Adrenal gland (tissue), 12 donors: ENCODE measurements around the gene FJX1. TPM values are rescaled to one million over a fixed set of nuclear protein-coding genes. Genes with fewer than 3 reads are reported as not detected.

ENCODE experiments used
- DNase-seq, 7 donors: peaks; one replicate each; pipeline ENCODE4 v3.0.0-alpha.2; 2019 to 2020
- H3K27ac ChIP-seq, 5 donors: fragments of 200-600 bp; sonication (generic) in 4 of 5; 1 replicate in 3 of 5; 2 replicates in 2 of 5; pipeline versions ENCODE4 v1.5.1 to v1.8.0; 2016 to 2020; ENCODE audit warnings: mild to moderate bottlenecking in 1 of 5
- H3K27me3 ChIP-seq: fragments of 200-600 bp; 2 replicates; pipeline ENCODE4 v1.8.0; 2021
- H3K36me3 ChIP-seq, 2 donors: fragments of 200-600 bp; replicated peaks in 1 of 2; 1 replicate in 1 of 2; 2 replicates in 1 of 2; pipeline versions ENCODE4 v1.5.1 to v1.8.0; 2018 to 2022
- H3K4me1 ChIP-seq, 2 donors: fragments of 200-600 bp; replicated peaks in 1 of 2; 1 replicate in 1 of 2; 2 replicates in 1 of 2; pipeline versions ENCODE4 v1.5.1 to v1.8.0; 2018 to 2021
- H3K4me3 ChIP-seq, 4 donors: fragments of 200-600 bp; sonication (generic) in 3 of 4; one replicate each; pipeline ENCODE4 v1.5.1; 2016 to 2018
- H3K9me3 ChIP-seq, 3 donors: fragments of 200-600 bp; sonication (generic) in 1 of 3; replicated peaks in 1 of 3; 1 replicate in 2 of 3; 2 replicates in 1 of 3; pipeline versions ENCODE4 v1.5.1 to v1.8.0; 2016 to 2021
- CTCF ChIP-seq, 6 experiments: fragments of 450-650 bp in 4 of 6; fragments of 200-600 bp in 2 of 6; sonication (generic) in 1 of 6; IDR thresholded peaks; 1 replicate in 5 of 6; 2 replicates in 1 of 6; pipeline versions ENCODE4 v1.5.1 to v1.8.0; 2016 to 2021; ENCODE audit warnings: antibody characterized with exemption in 6 of 6, mild to moderate bottlenecking in 2 of 6, moderate library complexity in 1 of 6
- POLR2A ChIP-seq, 2 donors: fragments of 450-650 bp; IDR thresholded peaks; one replicate each; pipeline ENCODE4 v1.6.1; 2017; ENCODE audit warnings: antibody characterized with exemption in 2 of 2, mild to moderate bottlenecking in 2 of 2, moderate library complexity in 1 of 2
- WGBS, 4 donors: extraction: QIAGEN DNeasy Blood & Tissue Kit in 2 of 4; methylation state at CpG; one replicate each; pipeline versions ENCODE4 v1.1.5 to v1.1.7; 2013 to 2017; 5-methylcytosine and 5-hydroxymethylcytosine counted together
- intact Hi-C, 2 donors: fragments of 100-400 bp; cut with DNase I; formaldehyde crosslinking; loops; one replicate each; pipeline versions ENCODE4 v1.14.1 to v1.15.0; 2022 to 2023
- polyA plus RNA-seq, 3 donors: library from polyadenylated mRNA; stranded (reverse); fragments of 200-250 nt in 2 of 3; fragments of 350-450 nt in 1 of 3; fragmentation: Illumina TruSeq in 1 of 3; extraction: RNeasy Lipid Tissue Mini Kit (QIAGEN cat#74804) in 1 of 3; gene quantifications; one replicate each; pipeline ENCODE4 v1.2.3, GENCODE V29; 2013 to 2014
- total RNA-seq, 9 donors: library from RNA; depleted of rRNA in 4 of 9; stranded (reverse); fragments of >200 nt in 4 of 9; fragments of 120-200 nt in 1 of 9; fragmentation: NEBNext Ultra II Directional in 1 of 9; extraction: Animal tissue kit (Norgen Biotek cat#: 25700) in 1 of 9; gene quantifications; one replicate each; pipeline versions ENCODE4 v1.1.0 to v1.2.4, GENCODE V29; 2013 to 2023
- donor health status: healthy with polysubstance abuse.
- donor health status: Bipolar disorder and iron deficiency.
- donor health status: DM: yes; HTN: yes; CAD: no.
- donor health status: DM: no; HTN: no; CAD: no.
- donor health status: DM: no; HTN: no; CAD: no.
- donor health status: DM: yes; HTN: yes; CAD: no.

FJX1 gene
- total and polyA plus RNA-seq, 12 donors: 1.1 to 37.1 (median 9.1) TPM

GRCh38 chr11:35619855-35620640 is 1.8 kb downstream of the FJX1 start:
- peak overlapping the region in 2 of 4 donors; percentile 39 to 78 for H3K4me3 ChIP-seq
- intact Hi-C loops: loop anchor here (10.0 kb wide), 5 partner anchors 195 to 645 kb away; partner anchors contain the start of gene LDLRAD3 (in 1 of the 2)
- peaks cover 17 to 28% of the 10 kb centered on the region in 2 donors for H3K4me1 ChIP-seq
- H3K27ac ChIP-seq: peak overlapping the region in 3 of 5 donors; percentile 27 to 93 (median 79)
- 2 to 4% (median 4%) methylated on average over 25 to 33 of the region's 33 CpGs for WGBS, 4 donors
- no peaks in the 10 kb centered on the region for H3K27me3 ChIP-seq
- H3K36me3 ChIP-seq: no peaks in the 10 kb centered on the region
- TF ChIP-seq POLR2A (IDR thresholded peaks at IDR 0.05): peak in 1 of 2 donors; percentile 1
- TF ChIP-seq CTCF (IDR thresholded peaks at IDR 0.05): no peak
- DNase-seq: peak; percentile 27 to 57 (median 35)
- no peaks in the 10 kb centered on the region for H3K9me3 ChIP-seq

GRCh38 chr11:35620795-35621194 is 2.5 kb downstream of the FJX1 start:
- H3K27ac ChIP-seq: no peak overlapping the region
- peaks cover 17 to 28% of the 10 kb centered on the region in 2 donors for H3K4me1 ChIP-seq
- intact Hi-C loops: no loop called here
- no peaks in the 10 kb centered on the region for H3K27me3 ChIP-seq
- H3K36me3 ChIP-seq: no peaks in the 10 kb centered on the region
- TF ChIP-seq CTCF (IDR thresholded peaks at IDR 0.05) (no peak), POLR2A (IDR thresholded peaks at IDR 0.05) (no peak)
- WGBS, 4 donors: 69 to 73% (median 71%) methylated on average over 2 of the region's 2 CpGs
- no peaks in the 10 kb centered on the region for H3K9me3 ChIP-seq
- H3K4me3 ChIP-seq: no peak overlapping the region
- no peak for DNase-seq

DNA sequence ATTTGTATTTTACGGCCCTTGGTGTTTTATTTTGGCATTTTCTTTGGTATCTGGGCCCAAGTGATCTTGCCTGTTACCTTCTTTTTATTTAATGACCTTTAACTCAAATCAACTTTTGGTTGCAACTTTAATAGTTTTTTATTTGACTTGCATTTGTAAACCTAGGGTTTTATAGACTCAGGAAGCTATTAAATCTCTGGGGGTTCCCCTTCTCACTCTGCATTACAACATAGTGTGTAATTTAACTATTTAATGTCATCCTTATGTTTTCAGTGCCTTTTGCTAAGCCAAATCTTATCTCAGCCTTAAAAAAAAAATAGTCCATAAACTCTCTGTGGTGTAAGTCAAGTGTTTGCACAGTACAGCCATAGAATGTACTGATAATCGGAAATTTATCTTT is 3.4 kb downstream of the FJX1 start:
- TF ChIP-seq POLR2A (IDR thresholded peaks at IDR 0.05) (no peak), CTCF (IDR thresholded peaks at IDR 0.05) (no peak)
- intact Hi-C loops: no loop called here
- peaks cover 17 to 25% of the 10 kb centered on the region in 2 donors for H3K4me1 ChIP-seq
- DNase-seq: no peak
- no peaks in the 10 kb centered on the region for H3K36me3 ChIP-seq
- peak overlapping the region in 1 of 5 donors; percentile 45 for H3K27ac ChIP-seq
- no peaks in the 10 kb centered on the region for H3K27me3 ChIP-seq
- H3K9me3 ChIP-seq: no peaks in the 10 kb centered on the region
- no peak overlapping the region for H3K4me3 ChIP-seq
- 56 to 69% (median 67%) methylated on average over 2 of the region's 2 CpGs for WGBS, 4 donors

DNA sequence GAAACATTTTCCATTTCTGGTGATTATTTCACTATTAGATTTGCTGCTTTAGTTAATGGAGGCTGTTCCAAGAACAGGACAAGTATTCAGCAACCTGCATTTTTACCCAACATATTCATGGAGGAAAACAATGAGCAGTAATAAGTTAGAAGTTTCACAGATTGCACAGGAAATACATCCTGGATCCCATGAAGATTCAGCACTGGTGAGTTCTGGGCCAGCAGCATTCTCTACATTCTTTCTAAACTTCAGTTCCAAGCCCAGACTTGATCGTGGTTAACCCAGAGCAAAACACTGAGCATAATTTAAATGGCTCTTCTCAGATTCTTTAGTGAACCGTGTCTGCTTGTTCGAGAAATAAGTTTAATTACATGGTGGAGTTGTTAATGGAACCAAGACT is 3.8 kb downstream of the FJX1 start:
- intact Hi-C loops: no loop called here
- no peak overlapping the region for H3K4me3 ChIP-seq
- peaks cover 17 to 25% of the 10 kb centered on the region in 2 donors for H3K4me1 ChIP-seq
- H3K27ac ChIP-seq: peak overlapping the region in 1 of 5 donors; percentile 45
- DNase-seq: no peak
- no peaks in the 10 kb centered on the region for H3K27me3 ChIP-seq
- no peaks in the 10 kb centered on the region for H3K9me3 ChIP-seq
- 51 to 73% (median 67%) methylated on average over 3 of the region's 3 CpGs for WGBS, 4 donors
- no peak for TF ChIP-seq CTCF (IDR thresholded peaks at IDR 0.05)
- no peak for TF ChIP-seq POLR2A (IDR thresholded peaks at IDR 0.05)
- no peaks in the 10 kb centered on the region for H3K36me3 ChIP-seq
